ENCODE data around the gene ARSG. TPM values are rescaled to one million over a fixed set of nuclear protein-coding genes. Genes with fewer than 3 reads are reported as not detected.
A peak's percentile ranks its signal among the peaks of the same experiment; 100 is the strongest.

ARSG gene
- total and polyA plus RNA-seq, 9 of the 15 experiments (the other 6 are each of a cell fraction or from before 2014, with no cell fraction given) = 1.0 to 5.6 (median 1.8) TPM

DNA sequence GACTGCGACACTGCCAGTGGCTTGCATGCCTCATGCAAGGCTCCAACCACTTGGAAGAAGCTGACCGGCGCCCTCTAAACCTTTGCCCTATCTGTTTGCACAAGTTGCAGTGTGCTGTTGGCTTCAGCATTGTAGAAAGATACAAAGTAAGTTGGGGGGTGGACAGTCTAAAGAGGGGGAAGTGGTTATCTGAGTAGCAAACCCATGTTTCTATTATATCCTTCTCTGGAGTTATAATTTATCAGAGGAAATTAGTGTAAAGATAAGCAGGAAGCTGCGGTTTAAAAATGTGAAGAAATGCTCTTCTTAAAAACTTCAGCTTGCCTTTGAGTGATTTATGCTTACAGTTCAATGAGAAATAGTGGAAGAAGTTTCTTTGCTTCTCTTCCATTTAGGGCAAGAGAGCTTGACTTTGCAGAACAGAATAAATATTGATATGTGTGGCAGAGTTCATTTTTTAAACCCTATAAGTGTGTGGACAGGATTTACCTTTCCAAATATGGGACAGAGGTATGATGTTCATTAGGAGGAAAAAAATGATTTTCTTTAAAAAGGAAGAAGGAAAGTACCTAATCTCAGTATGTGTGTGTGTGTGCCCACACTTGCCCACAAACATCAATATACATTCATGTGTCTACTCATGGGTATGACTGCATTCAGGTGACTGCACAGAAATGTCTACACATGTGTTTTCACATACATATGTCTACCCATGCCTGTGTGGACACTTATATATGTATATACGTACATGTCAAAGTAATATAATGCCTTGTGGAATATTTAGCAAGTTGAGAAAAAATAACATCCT is 35.4 kb upstream of the ARSG start (continued):
- TF ChIP-seq PBX2 (CRISPR knock-in tag; IDR thresholded peaks at IDR 0.05; ENCODE audit: low read depth) (peak; percentile 28; the same call in 1 of the 2 replicates), PBX2 (tag; conservative IDR thresholded peaks at IDR 0.05; ENCODE audit: low read depth) (peak; percentile 81), PRPF4 (IDR thresholded peaks at IDR 0.05; ENCODE audit: insufficient read depth, low read depth, low read length, poor library complexity, severe bottlenecking) (no peak), ZNF75A (CRISPR knock-in tag; IDR thresholded peaks at IDR 0.05) (no peak), PHF8 (IDR thresholded peaks at IDR 0.05; ENCODE audit: borderline replicate concordance, low read length) (no peak), SOX6 (IDR thresholded peaks at IDR 0.05) (peak; percentile 53), DDX20 (tag; IDR thresholded peaks at IDR 0.05; ENCODE audit: low read depth) (no peak), NR2C2 (CRISPR knock-in tag; IDR thresholded peaks at IDR 0.05) (no peak), NR2C2 (tag; IDR thresholded peaks at IDR 0.05) (peak; percentile 46; the same call in 1 of the 2 replicates), ATF3 (IDR thresholded peaks at IDR 0.05) (no peak), ATF3 (CRISPR knock-in tag; conservative IDR thresholded peaks at IDR 0.05) (no peak), GABPA (tag; conservative IDR thresholded peaks at IDR 0.05; ENCODE audit: low read depth) (peak; percentile 24; the same call in 1 of the 2 replicates), TRIM24 (IDR thresholded peaks at IDR 0.05) (0 out of 4 replicates have a peak, but pooled peaks of 1 of the 2 experiments have one; percentile 18), CBFA2T3 (IDR thresholded peaks at IDR 0.05) (peak; percentile 73), SMAD1 (IDR thresholded peaks at IDR 0.05; ENCODE audit: low read depth, low read length, partially characterized antibody) (no peak), TCF3 (CRISPR knock-in tag; IDR thresholded peaks at IDR 0.05) (peak; percentile 79), PKNOX1 (IDR thresholded peaks at IDR 0.05) (peak; percentile 84), KLF16 (IDR thresholded peaks at IDR 0.05) (peak; percentile 51; the same call in 1 of the 2 replicates), RNF2 (IDR thresholded peaks at IDR 0.05) (peak; percentile 65; the same call in 1 of the 2 replicates), GATA2 (CRISPR knock-in tag; IDR thresholded peaks at IDR 0.05) (0 out of 2 replicates have a peak, but pooled peaks have one; percentile 14), MEF2D (tag; conservative IDR thresholded peaks at IDR 0.05; ENCODE audit: low read depth) (no peak), SMARCE1 (IDR thresholded peaks at IDR 0.05) (0 out of 2 replicates have a peak, but pooled peaks have one; percentile 29), ZNF263 (CRISPR knock-in tag; IDR thresholded peaks at IDR 0.05; ENCODE audit: borderline replicate concordance) (no peak)
- TF ChIP-seq, protein P1, sequence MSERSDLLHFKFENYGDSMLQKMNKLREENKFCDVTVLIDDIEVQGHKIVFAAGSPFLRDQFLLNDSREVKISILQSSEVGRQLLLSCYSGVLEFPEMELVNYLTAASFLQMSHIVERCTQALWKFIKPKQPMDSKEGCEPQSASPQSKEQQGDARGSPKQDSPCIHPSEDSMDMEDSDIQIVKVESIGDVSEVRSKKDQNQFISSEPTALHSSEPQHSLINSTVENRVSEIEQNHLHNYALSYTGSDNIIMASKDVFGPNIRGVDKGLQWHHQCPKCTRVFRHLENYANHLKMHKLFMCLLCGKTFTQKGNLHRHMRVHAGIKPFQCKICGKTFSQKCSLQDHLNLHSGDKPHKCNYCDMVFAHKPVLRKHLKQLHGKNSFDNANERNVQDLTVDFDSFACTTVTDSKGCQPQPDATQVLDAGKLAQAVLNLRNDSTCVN (CRISPR knock-in tag; IDR thresholded peaks at IDR 0.05) = no peak
